ENCODE data around the gene SEZ6L2. TPM values are rescaled to one million over a fixed set of nuclear protein-coding genes. Genes with fewer than 3 reads are reported as not detected.

The SEZ6L2 gene
- total and polyA plus RNA-seq, 2 of the 13 experiments (the other 11 are each of a cell fraction or from before 2014, with no cell fraction given) = 14.9 to 16.9 TPM

DNA sequence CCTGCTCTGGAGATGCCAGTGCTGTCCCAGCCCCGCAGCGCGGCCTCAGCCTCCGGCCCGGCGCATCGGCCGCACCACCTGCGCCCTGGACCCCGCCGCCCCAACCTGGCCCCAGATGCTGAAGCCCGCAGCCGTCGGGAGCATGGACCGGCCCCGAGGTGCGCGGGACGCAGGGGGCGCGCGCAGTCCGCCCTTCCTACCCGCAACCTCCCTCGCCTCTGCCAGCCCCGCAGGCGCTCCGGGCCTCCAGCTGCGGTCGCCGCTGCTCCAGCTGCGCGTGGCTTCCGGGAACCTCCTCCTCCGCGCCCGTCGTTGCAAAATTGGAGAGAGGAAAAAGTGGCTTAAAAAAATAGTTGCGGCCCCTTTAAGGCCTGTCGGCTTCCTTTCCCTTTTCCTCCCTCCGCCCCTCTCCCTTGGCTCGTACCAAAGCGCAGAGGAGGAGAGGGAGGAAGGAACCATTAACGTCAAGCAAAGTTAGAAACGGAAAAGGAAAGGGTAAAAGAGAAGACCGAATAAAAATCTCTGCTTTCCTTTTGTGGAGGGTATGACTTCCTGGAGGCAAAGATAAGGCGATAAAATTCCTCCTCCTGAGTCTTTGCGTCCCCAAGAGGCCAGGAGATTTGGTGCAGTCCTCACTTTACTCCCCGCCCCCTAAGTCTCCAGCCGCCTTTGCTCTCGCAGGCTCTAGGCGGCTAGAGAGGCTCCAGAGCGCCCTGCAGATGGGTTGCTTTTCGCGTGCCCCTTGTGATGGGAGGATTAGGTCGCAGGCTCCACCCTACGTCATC lies 36.3 kb downstream of the SEZ6L2 start, which contains the start of gene CDIPT (continued):
- TF ChIP-seq, protein P1, sequence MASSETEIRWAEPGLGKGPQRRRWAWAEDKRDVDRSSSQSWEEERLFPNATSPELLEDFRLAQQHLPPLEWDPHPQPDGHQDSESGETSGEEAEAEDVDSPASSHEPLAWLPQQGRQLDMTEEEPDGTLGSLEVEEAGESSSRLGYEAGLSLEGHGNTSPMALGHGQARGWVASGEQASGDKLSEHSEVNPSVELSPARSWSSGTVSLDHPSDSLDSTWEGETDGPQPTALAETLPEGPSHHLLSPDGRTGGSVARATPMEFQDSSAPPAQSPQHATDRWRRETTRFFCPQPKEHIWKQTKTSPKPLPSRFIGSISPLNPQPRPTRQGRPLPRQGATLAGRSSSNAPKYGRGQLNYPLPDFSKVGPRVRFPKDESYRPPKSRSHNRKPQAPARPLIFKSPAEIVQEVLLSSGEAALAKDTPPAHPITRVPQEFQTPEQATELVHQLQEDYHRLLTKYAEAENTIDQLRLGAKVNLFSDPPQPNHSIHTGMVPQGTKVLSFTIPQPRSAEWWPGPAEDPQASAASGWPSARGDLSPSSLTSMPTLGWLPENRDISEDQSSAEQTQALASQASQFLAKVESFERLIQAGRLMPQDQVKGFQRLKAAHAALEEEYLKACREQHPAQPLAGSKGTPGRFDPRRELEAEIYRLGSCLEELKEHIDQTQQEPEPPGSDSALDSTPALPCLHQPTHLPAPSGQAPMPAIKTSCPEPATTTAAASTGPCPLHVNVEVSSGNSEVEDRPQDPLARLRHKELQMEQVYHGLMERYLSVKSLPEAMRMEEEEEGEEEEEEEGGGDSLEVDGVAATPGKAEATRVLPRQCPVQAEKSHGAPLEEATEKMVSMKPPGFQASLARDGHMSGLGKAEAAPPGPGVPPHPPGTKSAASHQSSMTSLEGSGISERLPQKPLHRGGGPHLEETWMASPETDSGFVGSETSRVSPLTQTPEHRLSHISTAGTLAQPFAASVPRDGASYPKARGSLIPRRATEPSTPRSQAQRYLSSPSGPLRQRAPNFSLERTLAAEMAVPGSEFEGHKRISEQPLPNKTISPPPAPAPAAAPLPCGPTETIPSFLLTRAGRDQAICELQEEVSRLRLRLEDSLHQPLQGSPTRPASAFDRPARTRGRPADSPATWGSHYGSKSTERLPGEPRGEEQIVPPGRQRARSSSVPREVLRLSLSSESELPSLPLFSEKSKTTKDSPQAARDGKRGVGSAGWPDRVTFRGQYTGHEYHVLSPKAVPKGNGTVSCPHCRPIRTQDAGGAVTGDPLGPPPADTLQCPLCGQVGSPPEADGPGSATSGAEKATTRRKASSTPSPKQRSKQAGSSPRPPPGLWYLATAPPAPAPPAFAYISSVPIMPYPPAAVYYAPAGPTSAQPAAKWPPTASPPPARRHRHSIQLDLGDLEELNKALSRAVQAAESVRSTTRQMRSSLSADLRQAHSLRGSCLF (CRISPR knock-in tag; IDR thresholded peaks at IDR 0.05; ENCODE audit: borderline replicate concordance) = no peak
- TF ChIP-seq TAF15 (IDR thresholded peaks at IDR 0.05; ENCODE audit: low read depth, low read length, poor library complexity, severe bottlenecking) = no peak
- peak; percentile 71 for TF ChIP-seq TAF1 (CRISPR knock-in tag; IDR thresholded peaks at IDR 0.05)
- TF ChIP-seq ZNF724P (CRISPR knock-in tag; IDR thresholded peaks at IDR 0.05; ENCODE audit: borderline replicate concordance) = no peak; the same call in 1 of the 2 replicates
- TF ChIP-seq TARDBP (CRISPR knock-in tag; IDR thresholded peaks at IDR 0.05) = peak; percentile 93
- TF ChIP-seq SOX5 (CRISPR knock-in tag; IDR thresholded peaks at IDR 0.05; ENCODE audit: borderline replicate concordance) = peak; percentile 63; the same call in 1 of the 2 replicates
- TF ChIP-seq HBP1 (CRISPR knock-in tag; IDR thresholded peaks at IDR 0.05; ENCODE audit: low read depth) = peak; percentile 78
- no peak for TF ChIP-seq GTF2F1 (IDR thresholded peaks at IDR 0.05; ENCODE audit: low read length)
- TF ChIP-seq HDAC2 (CRISPR knock-in tag; IDR thresholded peaks at IDR 0.05) = peak; percentile 87
- peak; percentile 76; the same call in 1 of the 2 replicates for TF ChIP-seq ETV6 (CRISPR knock-in tag; conservative IDR thresholded peaks at IDR 0.05)
- no peak for TF ChIP-seq ZNF34 (CRISPR knock-in tag; IDR thresholded peaks at IDR 0.05; ENCODE audit: borderline replicate concordance)
- no peak for TF ChIP-seq GZF1 (CRISPR knock-in tag; IDR thresholded peaks at IDR 0.05)
- no peak for TF ChIP-seq RNF219 (CRISPR knock-in tag; IDR thresholded peaks at IDR 0.05)
- peak; percentile 99 for TF ChIP-seq NONO (IDR thresholded peaks at IDR 0.05)
- peak; percentile 89 for TF ChIP-seq NONO (CRISPR knock-in tag; conservative IDR thresholded peaks at IDR 0.05)
- no peak; the same call in 1 of the 2 replicates for TF ChIP-seq ZNF558 (CRISPR knock-in tag; IDR thresholded peaks at IDR 0.05; ENCODE audit: borderline replicate concordance)
- TF ChIP-seq, protein P2, sequence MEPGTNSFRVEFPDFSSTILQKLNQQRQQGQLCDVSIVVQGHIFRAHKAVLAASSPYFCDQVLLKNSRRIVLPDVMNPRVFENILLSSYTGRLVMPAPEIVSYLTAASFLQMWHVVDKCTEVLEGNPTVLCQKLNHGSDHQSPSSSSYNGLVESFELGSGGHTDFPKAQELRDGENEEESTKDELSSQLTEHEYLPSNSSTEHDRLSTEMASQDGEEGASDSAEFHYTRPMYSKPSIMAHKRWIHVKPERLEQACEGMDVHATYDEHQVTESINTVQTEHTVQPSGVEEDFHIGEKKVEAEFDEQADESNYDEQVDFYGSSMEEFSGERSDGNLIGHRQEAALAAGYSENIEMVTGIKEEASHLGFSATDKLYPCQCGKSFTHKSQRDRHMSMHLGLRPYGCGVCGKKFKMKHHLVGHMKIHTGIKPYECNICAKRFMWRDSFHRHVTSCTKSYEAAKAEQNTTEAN (CRISPR knock-in tag; conservative IDR thresholded peaks at IDR 0.05) = no peak
- no peak for TF ChIP-seq MTA3 (CRISPR knock-in tag; IDR thresholded peaks at IDR 0.05)
- peak; percentile 37; the same call in 1 of the 2 replicates for TF ChIP-seq SIN3B (IDR thresholded peaks at IDR 0.05; ENCODE audit: low read length)

Data from HepG2 (cell line).